SK-N-MC (cell line): ENCODE measurements around the gene TMOD1.
A peak's percentile ranks its signal among the peaks of the same experiment; 100 is the strongest.

Source experiments
- DNase-seq: peaks from one replicate; pipeline ENCODE4 v3.0.0-alpha.2; 2011; ENCODE audit warnings: low read depth, low spot score
- H3K27ac ChIP-seq: fragments of 200-600 bp; sonication (generic); 2 replicates; pipeline ENCODE4 v1.5.1; 2016; ENCODE audit warnings: mixed run types
- H3K36me3 ChIP-seq: fragments of 200-600 bp; sonication (generic); 2 replicates; pipeline ENCODE4 v1.6.1; 2017; ENCODE audit warnings: antibody characterized with exemption, low read length, mixed read lengths; ENCODE audit not compliant: insufficient read depth
- H3K4me3 ChIP-seq: fragments of 200-600 bp; sonication (generic); 2 replicates; pipeline ENCODE4 v1.5.1; 2016
- H3K9ac ChIP-seq: fragments of 200-600 bp; sonication (generic); 2 replicates; pipeline ENCODE4 v1.8.0; 2017; ENCODE audit warnings: mixed run types, mixed read lengths; ENCODE audit not compliant: insufficient read length
- H3K9me3 ChIP-seq: fragments of 200-600 bp; sonication (generic); 2 replicates; pipeline ENCODE4 v1.6.1; 2017; ENCODE audit warnings: low read depth, mild to moderate bottlenecking, antibody characterized with exemption, low read length, moderate library complexity, mixed read lengths
- EZH2 ChIP-seq: fragments of 200-600 bp; sonication (generic); IDR thresholded peaks from one replicate; pipeline ENCODE4 v1.6.1; 2017; ENCODE audit warnings: antibody characterized with exemption
- FOXP2 ChIP-seq: optimal IDR thresholded peaks from 2 replicates; pipeline ENCODE3; 2011; ENCODE audit warnings: mild to moderate bottlenecking, moderate library complexity; ENCODE audit not compliant: insufficient read depth; ENCODE audit errors: extremely low read length, control extremely low read depth
- POLR2AphosphoS5 ChIP-seq: IDR thresholded peaks from 2 replicates; pipeline ENCODE4 v1.6.1; 2012; ENCODE audit warnings: mild to moderate bottlenecking, low read depth, low read length, borderline replicate concordance

Gene TMOD1

DNA sequence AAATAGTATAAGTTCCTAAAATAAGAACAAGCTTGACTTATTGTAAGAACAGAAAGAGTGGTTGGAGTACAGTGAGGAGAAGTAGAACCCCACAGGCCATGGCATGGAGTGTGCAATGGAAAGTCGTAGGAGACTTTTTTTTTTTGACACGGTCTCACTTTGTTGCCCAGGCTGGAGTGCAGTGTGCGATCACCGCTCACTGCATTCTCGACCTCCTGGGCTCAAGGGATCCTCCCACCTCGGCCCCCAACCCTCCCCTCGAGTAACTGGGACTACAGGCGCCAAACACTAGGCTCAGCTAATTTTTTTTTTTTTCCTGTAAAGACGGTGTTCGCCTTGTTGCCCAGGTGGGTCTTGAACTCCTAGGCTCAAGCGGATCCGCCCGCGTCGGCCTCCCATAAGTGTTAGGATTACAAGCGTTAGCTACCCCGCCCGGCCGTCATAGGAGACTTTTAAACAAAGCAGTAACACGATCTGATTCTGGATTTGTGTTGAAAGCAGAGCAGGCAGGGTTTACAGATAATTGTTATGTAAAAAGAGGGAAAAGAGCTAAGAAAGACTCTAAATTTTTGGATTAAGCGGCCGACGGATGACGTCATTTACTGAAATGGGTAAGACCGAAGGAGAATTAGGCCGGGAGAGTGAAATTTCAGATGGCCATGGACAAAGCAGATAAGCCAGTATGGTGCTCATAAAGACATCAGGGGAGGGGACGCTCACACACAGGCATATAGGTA is 130.9 kb downstream of the TMOD1 start:
- H3K36me3 ChIP-seq, result peaks cover under 1% of the 10 kb centered on the region

DNA sequence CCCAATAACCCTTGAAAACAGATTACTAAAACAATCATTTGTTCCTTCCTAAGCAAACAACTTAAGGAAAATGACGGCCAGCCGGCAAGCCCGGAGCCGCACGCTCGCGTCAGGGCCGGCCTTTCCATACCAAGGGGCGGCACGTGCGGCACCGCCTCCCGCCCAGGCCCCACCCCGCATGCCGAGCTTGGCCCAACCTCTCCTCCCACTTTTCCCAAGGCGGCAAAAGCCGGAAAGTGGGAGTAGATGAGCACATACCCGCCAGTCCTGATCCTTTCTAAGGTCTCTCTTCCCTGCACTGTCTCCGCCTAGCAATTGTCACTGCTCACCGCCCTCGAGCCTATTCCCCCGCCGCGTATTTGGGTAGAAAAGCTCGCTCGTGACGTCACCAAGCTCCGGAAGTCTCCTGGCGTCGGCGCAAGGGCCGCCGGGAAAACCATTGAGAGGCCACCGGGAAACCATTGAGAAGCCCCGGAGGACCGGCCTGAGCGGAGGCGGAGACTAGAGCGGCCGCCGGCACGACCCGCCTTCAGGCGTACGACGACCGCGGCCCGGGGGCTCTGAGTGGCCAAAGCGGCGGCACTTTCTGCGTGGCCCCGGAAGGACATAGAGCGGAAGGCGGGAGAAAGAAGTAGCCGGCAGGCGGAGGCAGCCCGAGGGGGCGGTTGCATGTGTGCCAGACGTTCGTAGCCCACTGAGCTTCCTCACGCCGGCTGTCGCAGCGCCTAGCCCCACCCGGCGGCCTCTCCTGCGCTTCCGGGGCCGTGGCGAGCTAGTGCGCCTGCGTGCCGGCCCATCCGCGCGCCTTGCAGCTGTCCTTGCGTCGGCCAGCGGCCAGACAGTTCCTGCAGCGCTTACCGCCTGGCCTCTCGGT is 131.8 kb downstream of the TMOD1 start, which contains the start of the genes NCBP1 and TSTD2:
Gene NCBP1, plus strand, starts transcription at position 837 of the 874 bp plus-strand sequence. CDS start 61 bp downstream, outside the sequence.
Gene TSTD2, minus strand, starts transcription at position 384 of the 874 bp plus-strand sequence. CDS start 5,806 bp downstream, outside the sequence.
- peak; percentile 80 for TF ChIP-seq POLR2AphosphoS5
- TF ChIP-seq EZH2, result no peak
- peak; percentile 76 for TF ChIP-seq FOXP2
- DNase-seq, result peak; percentile 84
- no peaks in the 10 kb centered on the region for H3K36me3 ChIP-seq
- peak within 1 kb of the TSS; percentile 100 for H3K27ac ChIP-seq
- H3K9me3 ChIP-seq, result no peaks in the 10 kb centered on the region
- peak within 1 kb of the TSS; percentile 97 for H3K9ac ChIP-seq
- H3K4me3 ChIP-seq, result peak within 1 kb of the TSS; percentile 100

More for the DNA sequence above, 130.9 kb downstream of the TMOD1 start:
- TF ChIP-seq EZH2 (no peak), POLR2AphosphoS5 (no peak)
- Histone ChIP-seq H3K4me3 (peak overlapping the region; percentile 100), H3K9me3 (no peaks in the 10 kb centered on the region), H3K27ac (peak overlapping the region; percentile 100), H3K9ac (peak overlapping the region; percentile 97)
- DNase-seq, result peak; percentile 48

DNA sequence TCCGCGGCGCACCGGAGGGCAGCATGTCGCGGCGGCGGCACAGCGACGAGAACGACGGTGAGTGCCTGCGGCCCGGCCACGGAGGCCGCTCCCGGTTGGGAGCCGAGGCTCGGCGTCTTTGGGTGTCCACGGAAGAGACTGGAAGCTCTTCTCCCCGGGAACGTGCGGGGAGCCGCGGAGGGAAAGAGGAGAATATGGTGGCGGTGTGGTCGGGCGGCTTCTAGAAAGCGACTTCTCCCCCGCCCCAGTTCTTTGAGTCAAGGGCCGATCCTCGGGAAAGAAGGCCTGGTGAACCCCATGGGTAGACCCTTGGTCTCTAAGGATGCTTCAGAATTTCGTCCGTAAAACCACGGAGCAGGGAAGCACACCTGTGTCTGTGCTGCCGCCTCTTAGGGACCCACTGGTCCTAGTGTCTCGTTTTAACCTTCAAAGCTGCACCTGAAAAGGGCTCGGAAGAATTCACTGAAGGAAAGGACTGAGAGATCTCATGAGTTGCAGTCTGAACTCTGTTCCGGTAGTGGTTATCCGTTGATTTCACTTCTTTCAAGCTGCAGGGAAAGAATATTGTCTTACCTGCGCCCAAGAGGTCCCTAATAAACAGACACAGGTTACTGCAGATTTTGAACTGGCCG is 132.5 kb downstream of the TMOD1 start:
- no peak for TF ChIP-seq EZH2
- TF ChIP-seq FOXP2, result no peak
- no peak for TF ChIP-seq POLR2AphosphoS5
- no peak for DNase-seq

DNA sequence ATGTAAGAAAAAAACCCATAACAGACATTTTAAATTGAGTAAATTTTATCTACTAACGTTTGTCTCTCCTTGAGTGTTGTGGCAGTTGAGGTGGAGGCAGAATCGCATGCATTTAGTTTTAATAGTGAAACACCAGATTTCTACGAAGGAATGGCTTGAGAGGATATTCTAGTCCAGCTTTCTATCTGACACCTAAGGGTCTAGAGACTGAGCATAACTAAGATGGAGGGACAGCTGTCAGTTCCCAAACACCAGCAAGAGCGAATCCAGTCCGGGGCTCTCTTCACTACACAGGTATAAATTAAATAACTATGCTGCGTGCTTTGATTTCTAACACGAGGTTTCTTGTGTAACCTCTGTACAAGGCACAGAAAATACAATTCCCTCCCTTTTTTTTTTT is 133.6 kb downstream of the TMOD1 start:
- Histone ChIP-seq H3K4me3 (peak overlapping the region; percentile 100), H3K9ac (peak overlapping the region; percentile 97), H3K36me3 (peaks cover 2% of the 10 kb centered on the region; the same call in 1 of the 2 replicates), H3K27ac (no peak overlapping the region), H3K9me3 (no peaks in the 10 kb centered on the region)
- DNase-seq, result no peak
- TF ChIP-seq EZH2, result no peak
- TF ChIP-seq FOXP2, result no peak
- no peak for TF ChIP-seq POLR2AphosphoS5

More for the DNA sequence above, 132.5 kb downstream of the TMOD1 start:
- Histone ChIP-seq H3K9me3 (no peaks in the 10 kb centered on the region), H3K9ac (peak overlapping the region; percentile 97), H3K36me3 (no peaks in the 10 kb centered on the region), H3K4me3 (peak overlapping the region; percentile 100), H3K27ac (peak overlapping the region; percentile 100)

DNA sequence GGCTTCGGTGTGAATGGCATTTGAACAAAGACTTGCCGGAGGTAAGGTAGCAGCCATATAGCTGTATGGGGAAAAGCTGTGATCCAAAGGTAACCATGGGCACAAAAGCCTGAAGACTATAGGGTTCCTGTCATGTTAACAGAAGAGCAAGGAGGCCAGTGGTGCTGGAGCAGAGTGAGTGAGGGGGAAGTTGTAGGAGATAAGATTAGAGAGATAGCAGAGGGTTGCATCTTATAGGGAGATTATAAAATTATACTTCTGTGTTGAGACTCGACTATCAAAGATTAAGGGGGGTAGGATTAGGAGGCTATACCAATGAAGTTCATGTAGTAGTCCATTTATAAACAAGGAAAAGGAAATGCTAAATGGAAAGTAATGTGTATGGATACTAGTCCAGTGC is 135.4 kb downstream of the TMOD1 start:
- Histone ChIP-seq H3K36me3 (peaks cover 18% of the 10 kb centered on the region), H3K9me3 (no peaks in the 10 kb centered on the region), H3K27ac (no peak overlapping the region), H3K9ac (peak overlapping the region; percentile 42), H3K4me3 (peak overlapping the region; percentile 14; the same call in 1 of the 2 replicates)
- TF ChIP-seq FOXP2 (no peak), POLR2AphosphoS5 (no peak), EZH2 (no peak)
- DNase-seq, result no peak

DNA sequence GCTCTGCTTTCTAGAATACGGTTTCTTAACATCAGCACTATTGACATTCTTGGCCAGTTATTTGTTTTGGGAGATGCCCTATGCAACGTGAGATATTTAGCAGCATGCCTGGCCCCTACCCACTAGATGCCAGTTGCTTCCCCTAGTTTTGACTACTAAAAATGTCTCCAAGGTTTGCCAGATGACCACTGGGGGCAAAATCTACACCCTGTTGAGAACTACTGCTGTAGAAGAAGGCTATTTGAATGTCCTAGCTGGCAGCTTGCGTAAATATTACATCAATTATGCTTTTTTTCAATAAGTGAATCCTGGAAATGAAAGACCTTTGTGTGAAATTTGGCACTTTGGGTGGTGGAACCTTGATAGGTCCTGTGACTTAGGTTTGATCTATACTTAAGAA is 137.2 kb downstream of the TMOD1 start:
- H3K36me3 ChIP-seq, result peaks cover 36% of the 10 kb centered on the region
- no peak for DNase-seq
- no peak overlapping the region for H3K9ac ChIP-seq
- TF ChIP-seq FOXP2 (no peak), POLR2AphosphoS5 (no peak), EZH2 (no peak)
- H3K9me3 ChIP-seq, result no peaks in the 10 kb centered on the region
- no peak overlapping the region for H3K4me3 ChIP-seq
- no peak overlapping the region for H3K27ac ChIP-seq

DNA sequence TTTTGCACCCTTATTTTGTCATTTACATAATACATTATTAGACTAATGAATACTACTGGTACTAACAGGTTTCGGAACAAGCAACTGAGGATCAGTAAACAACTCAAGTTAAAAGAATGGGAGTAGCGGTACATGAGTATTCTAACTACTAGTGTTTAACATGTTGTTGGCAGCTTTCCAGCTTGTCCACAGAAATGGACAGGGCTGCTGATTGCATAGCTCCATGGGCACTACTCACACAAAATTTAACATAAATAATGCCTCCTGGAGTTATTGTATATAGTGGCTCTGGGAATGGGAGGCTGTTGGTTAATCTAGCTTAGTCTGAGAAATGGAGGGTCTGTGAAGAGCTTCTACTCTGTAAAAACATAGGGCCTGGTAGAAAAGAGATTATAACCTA is 138.9 kb downstream of the TMOD1 start:
- Histone ChIP-seq H3K4me3 (no peak overlapping the region), H3K9ac (no peak overlapping the region), H3K36me3 (peaks cover 52% of the 10 kb centered on the region), H3K9me3 (no peaks in the 10 kb centered on the region), H3K27ac (no peak overlapping the region)
- TF ChIP-seq EZH2, result no peak
- no peak for TF ChIP-seq POLR2AphosphoS5
- TF ChIP-seq FOXP2, result no peak
- no peak for DNase-seq

DNA sequence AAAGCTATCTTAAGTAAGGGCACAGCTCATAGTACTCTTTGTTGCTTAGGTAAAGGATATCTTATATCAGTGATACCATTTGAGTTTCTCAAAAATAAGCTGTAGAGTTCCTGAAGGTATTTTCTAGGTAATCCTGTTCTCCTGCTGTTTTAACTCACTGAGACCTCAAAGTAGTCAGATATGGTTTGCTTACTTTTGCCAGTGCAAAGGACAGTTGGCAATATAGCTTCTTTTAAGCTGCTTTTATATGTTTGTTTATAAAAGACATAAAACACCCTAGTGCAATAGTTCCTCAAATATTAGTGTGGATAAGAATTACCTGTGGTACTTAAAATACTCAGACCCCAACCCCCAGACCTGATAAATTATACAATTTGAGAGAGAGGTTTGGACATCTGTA is 144.3 kb downstream of the TMOD1 start:
- no peak overlapping the region for H3K4me3 ChIP-seq
- DNase-seq, result no peak
- peaks cover 92% of the 10 kb centered on the region for H3K36me3 ChIP-seq
- H3K27ac ChIP-seq, result no peak overlapping the region
- no peak overlapping the region for H3K9ac ChIP-seq
- no peak for TF ChIP-seq FOXP2
- no peak for TF ChIP-seq EZH2
- TF ChIP-seq POLR2AphosphoS5, result no peak
- no peaks in the 10 kb centered on the region for H3K9me3 ChIP-seq
